Heart right ventricle (tissue), 16 donors: ENCODE results near the gene ZNF750. TPM values are rescaled to one million over a fixed set of nuclear protein-coding genes. Genes with fewer than 3 reads are reported as not detected.
A peak's percentile ranks its signal among the peaks of the same experiment; 100 is the strongest.

Source experiments
- ATAC-seq, 8 donors: fragments of 200-7000 bp; cut with Tn5 transposase; one replicate each; pipeline ENCODE4 v1.9.1; 2020; ENCODE audit warnings: mild to moderate bottlenecking in 8 of 8, moderate library complexity in 8 of 8, moderate number of reproducible peaks in 1 of 8
- DNase-seq, 2 donors: peaks; one replicate each; pipeline ENCODE4 v3.0.0-alpha.2; 2020
- H3K27ac ChIP-seq, 10 donors: fragments of 200-600 bp; sonication (generic) in 2 of 10; one replicate each; pipeline versions ENCODE4 v1.5.0 to v1.8.0; 2020 to 2022; ENCODE audit warnings: mild to moderate bottlenecking in 3 of 10
- H3K27me3 ChIP-seq, 7 donors: fragments of 200-600 bp; one replicate each; pipeline ENCODE4 v1.8.0; 2021 to 2022; ENCODE audit warnings: mild to moderate bottlenecking in 2 of 7
- H3K36me3 ChIP-seq, 9 donors: fragments of 200-600 bp; sonication (generic) in 1 of 9; one replicate each; pipeline versions ENCODE4 v1.5.0 to v1.8.0; 2020 to 2022; ENCODE audit warnings: mild to moderate bottlenecking in 2 of 9
- H3K4me1 ChIP-seq, 9 donors: fragments of 200-600 bp; sonication (generic) in 1 of 9; one replicate each; pipeline versions ENCODE4 v1.5.0 to v1.8.0; 2020 to 2022; ENCODE audit warnings: mild to moderate bottlenecking in 4 of 9
- H3K4me3 ChIP-seq, 10 donors: fragments of 200-600 bp; sonication (generic) in 2 of 10; one replicate each; pipeline versions ENCODE4 v1.5.0 to v1.8.0; 2020 to 2022; ENCODE audit warnings: mild to moderate bottlenecking in 7 of 10, moderate library complexity in 2 of 10
- H3K9me3 ChIP-seq, 11 donors: fragments of 200-600 bp in 10 of 11; sonication (generic) in 2 of 11; one replicate each; pipeline versions ENCODE4 v1.5.0 to v1.8.0; 2013 to 2022; ENCODE audit warnings: mild to moderate bottlenecking in 2 of 11, control low read depth in 1 of 11, moderate library complexity in 1 of 11
- CTCF ChIP-seq, 9 donors: fragments of 200-600 bp; sonication (generic) in 2 of 9; IDR thresholded peaks; one replicate each; pipeline versions ENCODE4 v1.5.0 to v1.8.0; 2021 to 2022; ENCODE audit warnings: antibody characterized with exemption in 9 of 9, mild to moderate bottlenecking in 5 of 9, moderate library complexity in 1 of 9
- WGBS, 2 donors: extraction: QIAGEN DNeasy Blood & Tissue Kit; methylation state at CpG; one replicate each; pipeline ENCODE4 v1.1.7; 2013; ENCODE audit warnings: inconsistent platforms in 1 of 2; 5-methylcytosine and 5-hydroxymethylcytosine counted together
- intact Hi-C, 10 donors: fragments of 100-400 bp; cut with DNase I; formaldehyde crosslinking; loops; one replicate each; pipeline versions ENCODE4 v1.11.1 to v1.14.2; 2022
- polyA plus RNA-seq, 2 donors: library from polyadenylated mRNA; stranded (reverse); fragments of 200-250 nt; gene quantifications; one replicate each; pipeline ENCODE4 v1.2.3, GENCODE V29; 2013
- total RNA-seq, 10 donors: library from RNA; stranded (reverse); fragmentation: NEBNext Ultra II Directional in 3 of 10; extraction: Animal tissue kit (Norgen Biotek cat#: 25700) in 3 of 10; gene quantifications; one replicate each; pipeline versions ENCODE4 v1.2.1 to v1.2.4, GENCODE V29; 2021 to 2023
- donor health status: Arrhythmogenic right ventricular cardiomyopathy.
- donor health status: ischemic (EF 13 %, LVEDD 7.1; RV severe dilation, severe dysfunction).
- donor health status: healthy with polysubstance abuse.
- donor health status: DM: no; HTN: yes; CAD: no.
- donor health status: DM: no; HTN: no; CAD: no.
- donor health status: ischemic (EF 25% LVEDD 6.9; RV normal size, moderate dysfunction).
- donor health status: ischemic (EF 25% LVEDD 5.7; RV mildly dilated, moderate dysfunction).
- donor health status: healthy.
- donor health status: DM: yes; HTN: yes; CAD: no.
- donor health status: Ischemic cardiomyopathy.
- donor health status: ischemic (EF 35%, LVEDD 5.7; RV mildly dilated, moderate dysfunction).
- donor health status: nonischemic (EF 11% LVEDD 7.7; RV severe dilation, severe dysfunction).
- donor health status: DM: yes; HTN: yes; CAD: no.
- donor health status: PGD.
- donor health status: ischemic (EF 29% LVEDD 5.4; RV normal size, mild dysfunction).
- donor health status: nonischemic (EF 23%, LVEDD 6.1; RV moderate dilation, normal function).

Gene ZNF750
- total and polyA plus RNA-seq, 12 donors: 0.11 to 0.20 (median 0.15) TPM; not detected in 7

GRCh38 chr17:82821554-82821953, 18.3 kb downstream of the ZNF750 start:
- intact Hi-C loops: no loop called here
- TF ChIP-seq CTCF (IDR thresholded peaks at IDR 0.05): no peak
- DNase-seq (no peak), ATAC-seq (no peak)
- Histone ChIP-seq H3K4me1 (peaks cover 0 to 12% (median 0%) of the 10 kb centered on the region in 9 donors), H3K27me3 (no peaks in the 10 kb centered on the region), H3K9me3 (peaks cover 0 to 26% (median 11%) of the 10 kb centered on the region in 11 donors), H3K36me3 (peaks cover 0 to 49% (median 11%) of the 10 kb centered on the region in 9 donors), H3K4me3 (no peak overlapping the region), H3K27ac (peak overlapping the region in 3 of 10 donors; percentile 3 to 51 (median 35))
- WGBS, 2 donors: 98% methylated on average over 2 of the region's 2 CpGs

GRCh38 chr17:82820278-82821251, 19.3 kb downstream of the ZNF750 start:
- intact Hi-C loops: no loop called here
- H3K9me3 ChIP-seq: peaks cover 0 to 26% (median 11%) of the 10 kb centered on the region in 11 donors
- ATAC-seq (peak in 1 of 8 donors; percentile 44), DNase-seq (no peak)
- H3K27me3 ChIP-seq: no peaks in the 10 kb centered on the region
- H3K36me3 ChIP-seq: peaks cover 0 to 58% (median 11%) of the 10 kb centered on the region in 9 donors
- 93 to 97% methylated on average over 5 of the region's 5 CpGs for WGBS, 2 donors
- H3K4me1 ChIP-seq: peaks cover 0 to 12% (median 0%) of the 10 kb centered on the region in 9 donors
- no peak overlapping the region for H3K4me3 ChIP-seq
- H3K27ac ChIP-seq: peak overlapping the region in 2 of 10 donors; percentile 35 to 51
- no peak for TF ChIP-seq CTCF (IDR thresholded peaks at IDR 0.05)

- no peak overlapping the region for H3K27ac ChIP-seq
- H3K36me3 ChIP-seq: peaks cover 0 to 79% (median 15%) of the 10 kb centered on the region in 9 donors
- DNase-seq (no peak), ATAC-seq (no peak)
- intact Hi-C loops: no loop called here
- peaks cover 0 to 3% (median 0%) of the 10 kb centered on the region in 9 donors for H3K4me1 ChIP-seq
- H3K9me3 ChIP-seq: peaks cover 0 to 26% (median 11%) of the 10 kb centered on the region in 11 donors
- TF ChIP-seq CTCF (IDR thresholded peaks at IDR 0.05): no peak
- 97 to 98% methylated on average over 5 of the region's 5 CpGs for WGBS, 2 donors
- no peak overlapping the region for H3K4me3 ChIP-seq
- H3K27me3 ChIP-seq: no peaks in the 10 kb centered on the region
Measured at GRCh38 chr17:82817947-82818346, 21.9 kb downstream of the ZNF750 start.

- ATAC-seq: no peak
- Histone ChIP-seq H3K27ac (no peak overlapping the region), H3K4me3 (no peak overlapping the region), H3K9me3 (peaks cover 0 to 25% (median 11%) of the 10 kb centered on the region in 11 donors), H3K27me3 (no peaks in the 10 kb centered on the region), H3K36me3 (peaks cover 0 to 86% (median 11%) of the 10 kb centered on the region in 9 donors), H3K4me1 (no peaks in the 10 kb centered on the region)
- DNase-seq: no peak
- WGBS, 2 donors: 82 to 84% methylated on average over 7 of the region's 7 CpGs
- no peak for TF ChIP-seq CTCF (IDR thresholded peaks at IDR 0.05)
- intact Hi-C loops: no loop called here
Measured at GRCh38 chr17:82816358-82816757, 23.5 kb downstream of the ZNF750 start.
